ENCODE data around the gene LY6G6D. TPM values are rescaled to one million over a fixed set of nuclear protein-coding genes. Genes with fewer than 3 reads are reported as not detected.
A peak's percentile ranks its signal among the peaks of the same experiment; 100 is the strongest.

LY6G6D gene
- total RNA-seq, 1 experiment from 2014 or later, result not detected

GRCh38 chr6:31729979-31730630 is 15.0 kb downstream of the LY6G6D start:
- no peak overlapping the region for H2BK120ac ChIP-seq (ENCODE audit: low read depth, low read length, poor library complexity, severe bottlenecking)
- Mint-ChIP-seq H3K27me3 (ENCODE audit: low read depth) (no peaks in the 10 kb centered on the region), H3K4me1 (peaks cover 27 to 28% of the 10 kb centered on the region in 2 experiments), H3K27ac (peak overlapping the region; percentile 93 to 98 (median 97)), H3K36me3 (ENCODE audit: insufficient read depth in 1 of 3, low read depth in 3 of 3) (peaks cover 42 to 76% (median 69%) of the 10 kb centered on the region in 3 experiments), H3K4me3 (peak overlapping the region; percentile 83 to 98), H3K9me3 (no peaks in the 10 kb centered on the region; a peak in 2 of 5 replicates)
- no peaks in the 10 kb centered on the region for H3K79me1 ChIP-seq (ENCODE audit: insufficient read depth, low read depth, low read length, poor library complexity, severe bottlenecking)
- peak overlapping the region; percentile 54 for H3K14ac ChIP-seq (ENCODE audit: insufficient read depth, low read length)
- H4K20me1 ChIP-seq (ENCODE audit: control insufficient read depth, insufficient read depth, insufficient read length), result no peaks in the 10 kb centered on the region
- H2BK12ac ChIP-seq (ENCODE audit: insufficient read length, low read depth, low read length), result no peak overlapping the region
- H3K4me2 ChIP-seq (ENCODE audit: insufficient read depth, insufficient read length, low read length), result peak overlapping the region; percentile 60
- H3K27me3 ChIP-seq (ENCODE audit: insufficient read depth, low read length), result no peaks in the 10 kb centered on the region
- no peak overlapping the region for H2BK5ac ChIP-seq (ENCODE audit: insufficient read length, low read length)
- H2AFZ ChIP-seq (ENCODE audit: low read length), result no peak overlapping the region
- peaks cover 15% of the 10 kb centered on the region for H3K23me2 ChIP-seq (ENCODE audit: insufficient read length, low read depth, low read length, poor library complexity, severe bottlenecking)
- no peak overlapping the region for H4K8ac ChIP-seq (replicated peaks; ENCODE audit: insufficient read length, low read depth, low read length)
- H2BK20ac ChIP-seq (ENCODE audit: low read depth, low read length, poor library complexity, severe bottlenecking), result no peak overlapping the region
- no peak overlapping the region for H3K4ac ChIP-seq (ENCODE audit: low read depth, low read length)
- no peak overlapping the region for H3K9ac ChIP-seq (ENCODE audit: extremely low read depth, insufficient read length, low read length)
- peaks cover 5% of the 10 kb centered on the region; the same call in 1 of the 2 replicates for H3K4me1 ChIP-seq (ENCODE audit: insufficient read depth, low read length)
- H3K27ac ChIP-seq (ENCODE audit: insufficient read length, low read depth, low read length), result no peak overlapping the region
- H3K18ac ChIP-seq (ENCODE audit: insufficient read length, low read depth, low read length), result peak overlapping the region; percentile 43
- no peak overlapping the region for H3T11ph ChIP-seq (ENCODE audit: low read length)
- WGBS (ENCODE audit: extremely low coverage, insufficient read length, low lambda C conversion rate), result no CpG with 5 or more reads among the region's 46 CpGs
- H3K9me3 ChIP-seq (ENCODE audit: control insufficient read depth, low read depth, low read length), result no peaks in the 10 kb centered on the region
- no peak for TF ChIP-seq CTCF (conservative IDR thresholded peaks at IDR 0.05)
- no peak overlapping the region for H4K91ac ChIP-seq (ENCODE audit: insufficient read length, low read depth, low read length)
- H3K79me2 ChIP-seq (ENCODE audit: insufficient read depth, low read length), result no peaks in the 10 kb centered on the region; the same call in 1 of the 2 replicates
- no peak overlapping the region for H2AK5ac ChIP-seq (ENCODE audit: insufficient read length, low read length)
- peak; percentile 94 for DNase-seq
- H3K56ac ChIP-seq (ENCODE audit: insufficient read length, low read depth, low read length), result no peak overlapping the region
- no peak overlapping the region for H4K5ac ChIP-seq (ENCODE audit: insufficient read length, low read depth, low read length)
- H3K23ac ChIP-seq (ENCODE audit: insufficient read length, low read depth, low read length), result no peak overlapping the region
- no peak overlapping the region for H2BK15ac ChIP-seq (ENCODE audit: low read depth, low read length)
